HG03575 (cell line): Measurements from ENCODE around the gene ZNF221.
"Not testable (repeated sequence)": the region's sequence is repeated elsewhere in the genome, so short reads cannot be mapped to it uniquely, and the experiment has no call there.

Experiments used
- ATAC-seq: cut with Tn5 transposase; IDR thresholded peaks from one replicate; pipeline ENCODE4 v1.9.1; 2021; ENCODE audit not compliant: unreplicated experiment, insufficient number of reproducible peaks, low FRiP score; ENCODE audit errors: extremely low read depth

The ZNF221 gene

DNA sequence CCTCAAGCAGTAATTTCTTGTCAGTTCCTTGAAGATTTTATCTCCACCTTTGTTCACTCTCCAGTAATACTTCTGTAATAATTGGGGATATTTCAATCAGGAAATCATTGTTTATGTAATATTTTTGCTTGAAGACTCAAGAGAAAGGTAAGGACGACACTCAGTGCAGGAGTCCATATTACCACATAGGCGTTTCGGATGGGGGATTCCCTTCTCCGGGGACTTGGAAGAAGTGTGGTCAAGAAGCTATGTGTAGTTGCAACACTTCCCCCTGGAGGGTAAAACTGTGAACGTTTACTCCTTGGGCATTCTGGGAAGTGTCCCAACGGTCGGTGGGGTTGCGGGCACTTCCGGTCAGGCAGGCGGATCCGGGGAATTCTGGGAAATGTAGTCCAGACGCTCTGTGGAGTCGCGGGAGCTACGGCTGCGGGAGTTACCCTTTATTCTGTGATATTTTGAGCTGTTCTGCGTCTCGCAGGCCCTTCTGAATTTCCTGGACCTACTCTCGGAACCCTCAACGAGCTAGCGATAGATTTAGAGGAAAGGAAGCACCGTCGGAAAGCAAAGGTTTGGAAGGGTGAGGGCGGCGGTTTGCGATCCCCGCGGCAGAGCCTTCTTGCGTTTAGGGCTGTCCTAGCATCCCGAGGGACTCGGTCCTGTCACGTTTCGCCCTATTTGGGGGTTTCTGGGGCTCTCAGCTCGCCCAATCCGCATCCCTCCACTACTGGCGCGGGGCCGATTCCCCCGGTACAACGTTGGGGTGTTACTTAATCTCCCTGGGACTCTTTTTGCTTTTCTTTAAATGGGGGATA is at the start of gene ZNF221:
ZNF221 (plus strand) TSS at position 395 of the 812 bp plus-strand sequence. CDS start 11,499 bp downstream, outside the sequence.
- ATAC-seq = no peak

DNA sequence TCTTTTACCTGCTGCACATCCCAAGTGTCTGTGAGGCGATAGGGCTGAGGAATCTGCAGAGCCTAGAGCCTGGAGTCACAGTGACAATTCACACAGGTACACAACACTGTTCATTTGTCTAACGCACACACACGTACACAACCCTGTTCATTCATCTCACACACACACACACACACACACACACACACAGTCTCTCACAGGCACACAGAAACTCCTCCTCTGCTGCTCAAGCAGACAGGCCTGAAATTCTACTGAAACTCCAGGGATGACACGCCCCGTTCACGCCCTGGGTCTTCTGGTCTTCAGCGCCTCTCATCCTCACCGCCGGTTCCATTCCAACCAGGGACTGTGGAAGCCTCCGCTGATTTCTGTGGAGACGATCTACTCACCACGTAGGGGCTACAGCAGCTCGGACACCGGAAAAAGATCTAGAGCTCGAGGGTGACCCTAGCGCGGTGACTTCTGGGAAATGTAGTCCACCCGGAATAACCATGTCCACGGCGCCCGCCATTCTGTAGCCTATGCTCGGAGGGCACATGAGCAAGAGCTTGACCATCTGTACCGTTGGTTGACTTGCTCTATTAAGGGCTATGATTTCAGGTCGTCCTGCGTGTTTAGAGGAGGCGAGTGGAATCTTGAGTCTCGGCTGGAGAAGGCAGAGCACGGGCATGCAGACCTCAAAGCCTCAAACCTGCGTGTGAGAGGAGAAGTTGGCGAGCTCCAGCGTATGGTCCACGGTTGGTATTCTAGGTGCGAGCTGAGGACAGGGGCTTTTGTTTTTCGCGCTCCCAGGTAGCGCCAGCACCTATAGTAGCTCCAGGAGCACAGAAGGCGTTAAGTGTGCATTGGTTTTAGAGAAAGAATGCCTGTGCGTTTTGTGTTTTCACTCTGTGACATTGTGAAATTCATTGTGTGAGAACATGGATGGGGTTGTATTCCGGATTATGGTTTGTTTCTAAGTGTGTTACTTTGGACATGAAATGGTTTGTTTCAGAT is 49.3 kb upstream of the ZNF221 start:
- no peak for ATAC-seq

DNA sequence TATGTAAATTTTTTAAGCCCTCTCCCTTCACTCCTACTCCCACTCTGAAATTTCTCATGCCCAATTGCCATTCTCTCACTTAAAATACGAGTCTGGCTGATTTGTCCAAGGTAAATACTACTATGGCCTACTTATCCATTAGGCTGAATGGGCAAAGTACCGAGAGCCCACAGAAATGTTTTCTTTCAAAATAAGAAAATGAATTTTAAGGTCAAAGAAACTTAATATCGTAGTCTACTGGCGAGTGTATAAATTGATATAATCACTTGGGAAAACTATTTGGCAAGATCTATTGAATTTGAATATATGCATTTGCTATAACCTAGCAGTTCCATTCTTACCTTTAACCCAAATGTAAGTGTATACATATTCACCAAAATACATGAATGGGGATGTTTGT is 48.6 kb upstream of the ZNF221 start:
- ATAC-seq = no peak

DNA sequence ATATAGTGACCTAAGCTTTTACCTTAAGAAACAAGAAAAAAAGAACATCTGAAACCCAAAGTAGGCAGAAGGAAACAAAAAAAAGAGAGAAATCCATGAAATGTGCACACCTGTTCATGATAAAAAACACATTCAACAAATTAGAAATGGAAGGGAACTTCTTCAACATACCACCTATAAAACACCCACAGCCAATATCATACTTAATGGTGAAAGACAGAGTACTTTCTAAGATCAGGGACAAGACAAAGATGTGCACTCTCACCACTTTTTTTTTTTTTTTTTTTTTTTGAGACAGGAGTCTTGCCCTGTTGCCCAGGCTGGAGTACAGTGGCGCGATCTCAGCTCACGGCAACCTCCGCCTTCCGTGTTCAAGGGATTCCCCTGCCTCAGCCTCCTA is 45.1 kb upstream of the ZNF221 start:
- no peak for ATAC-seq

DNA sequence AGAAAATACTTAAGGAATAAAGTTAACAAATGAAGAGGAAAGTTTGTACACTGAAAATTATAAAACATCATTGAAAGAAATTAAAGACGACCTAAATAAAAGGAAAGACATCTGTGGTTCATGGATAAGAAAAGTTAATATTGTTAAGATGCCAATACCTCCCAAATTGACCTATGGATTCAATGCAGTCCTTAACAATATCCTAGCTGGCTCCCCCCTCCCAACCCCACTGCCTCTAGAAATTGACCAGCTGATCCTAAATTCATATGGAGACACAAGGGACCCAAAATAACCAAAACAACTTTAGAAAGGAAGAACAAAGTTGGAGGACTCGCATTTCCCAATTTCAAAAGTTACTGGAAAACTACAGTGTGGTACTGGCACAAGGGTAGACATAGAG is 44.3 kb upstream of the ZNF221 start:
- no peak for ATAC-seq

DNA sequence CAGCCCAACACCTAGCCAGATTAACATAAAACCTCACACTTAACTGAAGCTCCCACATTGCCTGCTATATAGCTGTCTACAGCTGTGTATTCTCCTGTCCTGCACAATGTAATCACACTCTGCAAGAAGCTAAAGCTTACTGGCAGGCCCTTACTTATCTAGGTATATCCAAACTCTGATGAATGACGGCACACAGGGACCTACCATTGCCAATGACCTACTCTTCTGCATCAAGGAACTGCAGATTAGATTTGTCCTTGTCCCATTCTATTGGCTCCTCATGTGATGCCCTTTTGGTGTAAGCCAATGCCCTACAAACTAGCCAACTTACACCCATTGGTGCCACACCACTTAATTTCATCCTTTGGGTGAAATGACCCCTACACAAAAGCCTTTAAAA is 42.4 kb upstream of the ZNF221 start:
- ATAC-seq = no peak

DNA sequence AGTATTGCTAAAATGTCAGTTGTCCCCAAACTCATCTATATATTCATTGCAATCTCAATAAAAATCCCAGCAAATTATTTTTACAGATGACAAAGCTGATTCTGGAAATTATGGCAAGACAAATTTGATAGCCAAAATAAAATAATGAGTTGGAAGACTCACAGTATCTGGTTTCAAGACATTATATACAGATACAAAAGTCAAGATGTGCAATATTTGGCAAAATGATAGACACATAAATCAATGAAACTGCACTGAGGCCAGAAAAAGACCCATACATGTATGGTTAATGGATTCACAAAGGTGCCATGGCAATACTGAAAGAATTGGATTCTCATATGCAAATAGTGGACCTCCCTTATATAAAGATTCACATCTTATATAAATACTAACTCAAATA is 40.1 kb upstream of the ZNF221 start:
- no peak for ATAC-seq

DNA sequence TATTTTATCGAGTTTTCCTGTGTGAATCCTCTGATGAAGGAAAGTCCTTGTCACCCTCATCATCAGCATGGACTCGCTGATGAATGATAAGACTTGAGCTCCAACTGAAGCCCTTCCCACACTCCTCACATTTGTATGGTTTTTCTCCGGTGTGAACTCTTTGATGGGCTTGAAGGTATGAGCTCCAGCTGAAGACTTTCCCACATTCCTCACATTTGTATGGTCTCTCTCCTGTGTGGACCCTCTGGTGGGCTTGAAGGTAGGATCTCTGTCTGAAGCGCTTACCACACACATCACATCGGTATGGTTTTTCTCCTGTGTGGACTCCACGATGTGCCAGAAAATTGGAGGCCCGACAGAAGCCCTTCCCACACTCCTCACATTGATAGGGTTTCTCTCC is 37.6 kb upstream of the ZNF221 start:
- ATAC-seq = no peak

DNA sequence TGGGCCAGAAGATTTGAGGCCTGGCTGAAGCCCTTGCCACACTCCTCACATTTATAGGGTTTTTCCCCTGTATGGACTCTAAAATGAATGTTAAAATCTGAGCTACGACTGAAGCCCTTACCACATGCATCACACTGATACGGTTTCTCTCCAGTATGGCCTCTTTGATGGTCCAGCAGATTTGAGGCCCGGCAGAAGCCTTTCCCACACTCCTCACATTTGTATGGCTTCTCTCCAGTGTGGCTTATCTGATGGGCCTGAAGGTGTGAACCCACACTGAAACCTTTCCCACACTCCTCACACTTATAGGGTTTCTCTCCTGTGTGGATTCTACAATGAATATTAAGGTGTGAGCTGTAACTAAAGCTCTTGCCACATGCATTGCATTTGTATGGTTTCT is 37.0 kb upstream of the ZNF221 start:
- no peak for ATAC-seq

DNA sequence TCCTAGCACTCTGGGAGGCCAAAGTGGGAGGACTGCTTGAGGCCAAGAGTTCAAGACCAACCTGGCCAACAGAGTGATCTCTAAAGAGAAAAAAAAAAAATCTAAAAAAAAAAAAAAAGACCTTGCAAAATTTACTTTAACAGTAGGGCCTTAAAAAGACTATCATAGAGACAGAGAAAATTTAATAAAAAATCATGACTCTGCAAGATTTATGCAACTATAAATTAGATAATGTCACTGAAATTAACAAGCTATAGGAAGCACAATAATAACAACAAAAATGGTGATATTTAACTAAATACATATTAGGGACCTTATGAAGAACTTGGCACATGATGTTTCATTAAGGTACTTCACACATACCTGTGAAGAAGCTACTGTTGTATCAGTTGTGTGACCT is 27.2 kb upstream of the ZNF221 start:
- ATAC-seq = no peak

DNA sequence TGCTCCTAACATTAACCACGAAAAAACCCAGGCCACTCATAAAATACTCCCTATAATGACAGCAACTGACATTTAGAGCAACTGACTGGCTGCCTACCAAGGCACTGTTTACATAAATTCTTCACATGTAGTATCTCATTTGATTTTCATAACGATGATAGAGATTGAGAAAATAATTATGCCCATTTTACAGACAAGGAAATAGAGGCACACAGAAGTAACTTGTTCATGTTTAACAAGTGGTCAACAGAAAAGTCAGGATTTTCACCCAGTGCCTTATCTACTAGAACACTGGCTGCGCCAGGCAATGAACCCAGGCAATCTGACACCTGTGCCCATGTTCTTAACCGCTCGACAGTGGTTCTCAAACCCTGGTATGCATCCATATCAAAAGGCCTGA is 22.2 kb upstream of the ZNF221 start:
- no peak for ATAC-seq

DNA sequence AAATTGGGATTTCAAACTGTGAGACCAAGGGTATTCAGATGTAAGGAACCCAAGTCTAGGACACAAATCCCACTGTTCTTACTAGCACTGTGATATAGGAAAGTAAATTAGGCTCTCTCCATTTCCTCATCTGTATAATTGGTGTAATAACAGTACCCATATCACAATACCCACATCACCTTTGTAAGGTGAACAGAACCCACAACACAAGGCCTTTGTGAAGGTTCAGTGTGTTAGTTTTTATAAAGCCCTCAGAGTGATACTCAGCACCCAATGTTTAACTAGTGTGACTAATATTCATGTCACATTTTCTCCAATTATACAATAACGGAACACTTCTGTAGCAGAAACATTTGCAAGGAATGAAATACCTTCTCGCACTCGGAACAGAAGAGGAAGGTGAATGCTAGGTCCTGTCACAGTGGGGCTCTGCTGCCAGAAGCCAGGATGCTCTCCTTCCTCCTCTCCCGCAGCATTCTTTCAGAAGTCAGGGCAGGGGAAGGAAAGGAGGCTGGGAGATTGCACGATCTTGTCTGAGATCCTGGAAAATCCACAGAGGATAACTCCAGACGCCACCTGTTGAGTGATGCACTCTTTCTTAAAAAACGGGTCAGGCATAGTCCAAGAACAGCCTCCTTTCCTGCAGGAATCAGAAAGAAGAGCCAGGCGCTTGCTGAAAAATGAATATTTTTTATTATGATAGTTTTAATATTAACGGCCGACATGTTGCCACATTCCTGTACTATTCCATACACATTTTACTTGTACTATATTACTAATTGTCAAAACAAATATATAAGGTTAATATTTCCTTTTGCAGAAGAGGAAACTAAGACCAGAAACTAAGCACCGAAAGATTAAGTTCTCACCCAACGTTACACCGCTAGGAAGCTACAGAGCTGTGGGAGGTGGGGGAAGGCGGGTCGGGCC is 16.7 kb upstream of the ZNF221 start:
- ATAC-seq = no peak

DNA sequence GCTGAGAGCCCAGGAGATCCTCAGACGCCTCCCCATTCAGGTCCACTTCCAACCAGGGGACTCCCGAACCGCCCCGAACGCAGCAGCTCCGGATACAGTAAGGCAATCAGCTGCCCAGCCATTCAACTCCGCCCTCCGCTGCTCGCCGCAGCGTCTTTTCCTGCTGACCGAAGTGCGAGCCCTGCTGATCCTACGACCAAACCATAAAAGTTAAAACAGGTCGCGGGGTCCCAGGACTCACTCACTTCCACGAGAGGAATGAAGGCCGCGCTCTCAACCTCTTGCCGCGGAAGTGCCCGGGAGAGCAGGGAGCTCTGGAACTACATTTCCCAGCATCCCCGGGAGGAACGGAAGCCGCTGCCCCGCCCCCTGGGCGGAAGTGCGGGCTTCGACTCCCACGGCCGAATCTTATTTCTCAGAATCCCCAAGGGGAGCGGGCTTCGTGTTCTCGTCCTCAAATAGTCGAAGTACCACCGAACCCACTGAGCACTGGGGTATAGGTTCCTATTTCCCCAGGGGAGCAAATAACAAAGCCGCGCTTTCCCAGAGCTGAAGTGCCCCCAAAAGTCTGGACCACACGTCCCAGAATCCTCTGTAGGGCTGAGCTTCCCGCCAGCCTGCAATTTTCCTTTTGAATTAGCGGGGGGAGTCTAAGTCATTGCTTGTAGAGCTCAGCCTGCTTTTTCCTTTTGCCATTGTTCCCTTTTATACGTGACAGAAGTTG is 15.9 kb upstream of the ZNF221 start, which contains the start of gene ZNF45:
ZNF45 (minus strand) TSS at position 298 of the 724 bp plus-strand sequence. CDS start 13,097 bp downstream, outside the sequence.
- no peak for ATAC-seq

DNA sequence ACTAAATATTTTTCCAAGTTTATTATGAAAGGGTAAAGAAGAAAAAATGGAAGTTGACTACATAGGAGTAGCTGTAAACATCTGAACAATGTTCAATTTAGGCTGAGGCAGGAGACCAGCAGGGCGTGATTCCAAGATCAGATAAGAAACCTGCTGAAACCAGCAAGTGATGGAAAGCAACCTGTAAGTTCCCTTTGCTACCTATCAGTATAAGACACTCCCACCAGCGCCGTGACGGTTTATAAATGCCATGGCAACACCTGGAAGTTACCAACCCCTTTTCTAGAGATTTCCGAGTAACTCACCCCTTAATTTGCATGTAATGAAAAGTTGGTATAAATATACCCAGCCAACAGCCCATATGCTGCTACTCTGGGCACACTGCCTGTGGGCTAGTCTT is 14.8 kb upstream of the ZNF221 start:
- no peak for ATAC-seq

DNA sequence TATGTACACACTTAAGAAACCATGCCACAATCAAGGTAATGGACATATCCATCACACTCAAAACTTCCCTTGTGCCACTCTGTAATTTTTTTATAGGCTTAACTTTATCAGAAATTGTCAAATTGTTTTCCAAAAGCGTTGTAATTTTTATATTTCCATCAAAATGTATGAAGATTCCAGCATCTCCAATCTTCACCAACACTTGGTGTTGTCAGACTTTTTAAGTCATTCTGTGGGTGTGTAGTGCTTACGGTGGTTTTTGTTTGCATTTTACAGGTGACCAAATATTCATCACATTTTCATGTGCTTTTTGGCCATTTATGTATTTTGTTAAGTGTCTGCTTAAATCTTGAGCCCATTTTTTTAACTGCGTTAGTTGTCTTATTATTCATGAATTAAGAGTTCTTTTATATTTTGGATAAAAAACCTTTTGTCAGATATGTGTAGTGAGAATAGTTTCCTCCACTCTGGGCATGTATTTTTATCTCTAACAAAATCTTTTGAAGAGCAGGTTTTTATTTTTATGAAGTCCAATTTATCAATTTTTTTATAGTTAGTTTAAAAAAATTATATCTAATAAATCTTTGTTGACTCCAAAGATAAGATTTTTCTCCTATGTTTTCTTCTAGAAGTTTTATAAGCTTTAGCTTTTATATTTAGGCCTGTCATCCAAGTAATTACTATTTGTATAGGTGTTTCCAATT is 11.3 kb upstream of the ZNF221 start:
- ATAC-seq = no peak

DNA sequence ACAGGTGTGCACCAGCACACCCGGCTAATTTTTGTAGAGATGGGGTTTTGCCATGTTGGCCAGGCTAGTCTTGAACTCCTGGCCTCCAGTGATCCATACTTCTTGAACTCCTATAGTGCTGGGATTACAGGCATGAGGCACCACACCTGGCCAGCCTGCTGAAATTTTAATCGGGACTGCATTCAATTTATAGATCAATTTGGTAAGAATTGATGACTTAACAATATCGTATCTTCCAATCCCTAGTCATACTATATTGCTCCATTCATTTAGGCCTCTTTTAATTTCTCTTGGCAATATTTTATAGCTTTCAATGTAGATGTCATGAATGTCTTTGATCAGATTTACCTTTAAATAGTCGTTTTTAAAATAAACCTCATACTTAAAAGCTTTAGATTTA is 10.3 kb upstream of the ZNF221 start:
- ATAC-seq = no peak

DNA sequence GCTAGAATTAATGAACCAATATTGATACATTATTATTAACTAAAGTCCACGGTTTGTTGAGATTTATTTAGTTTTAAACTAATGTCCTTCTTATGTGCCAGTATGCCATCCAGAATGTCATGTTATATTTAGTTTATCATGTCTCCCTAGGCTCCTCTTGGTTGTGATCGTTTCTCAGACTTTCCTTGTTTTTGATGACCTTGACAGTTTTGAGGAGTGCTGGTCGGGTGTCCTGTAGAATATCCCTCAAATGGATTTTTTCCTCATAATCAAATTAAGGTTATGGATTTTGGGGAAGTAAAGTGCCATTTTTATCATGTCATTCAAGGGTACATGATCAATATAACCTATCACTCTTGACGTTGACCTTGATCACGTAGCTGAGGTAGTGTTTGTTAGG is 9.8 kb upstream of the ZNF221 start:
- ATAC-seq = no peak

DNA sequence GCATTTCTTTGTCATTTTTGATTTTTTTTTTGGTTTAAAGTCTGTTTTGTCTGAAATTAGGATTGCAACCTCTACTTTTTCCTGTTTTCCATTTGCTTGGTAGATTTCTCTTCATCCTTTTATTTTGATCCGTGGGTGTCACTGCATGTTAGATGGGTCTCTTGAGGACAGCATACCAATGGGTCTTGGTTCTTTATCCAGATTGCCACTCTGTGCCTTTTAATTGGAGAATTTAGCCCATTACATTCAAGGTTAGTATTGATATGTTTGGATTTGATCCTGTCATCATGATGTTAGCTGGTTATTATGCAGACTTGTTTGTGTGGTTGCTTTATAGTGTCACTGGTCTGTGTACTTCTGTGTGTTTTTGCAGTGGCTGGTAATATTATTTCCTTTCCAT is 3.6 kb upstream of the ZNF221 start:
- ATAC-seq = not testable (repeated sequence)
